Measurements from ENCODE around the gene CTNNAL1. TPM values are rescaled to one million over a fixed set of nuclear protein-coding genes. Genes with fewer than 3 reads are reported as not detected.
"Not testable (repeated sequence)": the region's sequence is repeated elsewhere in the genome, so short reads cannot be mapped to it uniquely, and the experiment has no call there.

CTNNAL1 gene, protein sequence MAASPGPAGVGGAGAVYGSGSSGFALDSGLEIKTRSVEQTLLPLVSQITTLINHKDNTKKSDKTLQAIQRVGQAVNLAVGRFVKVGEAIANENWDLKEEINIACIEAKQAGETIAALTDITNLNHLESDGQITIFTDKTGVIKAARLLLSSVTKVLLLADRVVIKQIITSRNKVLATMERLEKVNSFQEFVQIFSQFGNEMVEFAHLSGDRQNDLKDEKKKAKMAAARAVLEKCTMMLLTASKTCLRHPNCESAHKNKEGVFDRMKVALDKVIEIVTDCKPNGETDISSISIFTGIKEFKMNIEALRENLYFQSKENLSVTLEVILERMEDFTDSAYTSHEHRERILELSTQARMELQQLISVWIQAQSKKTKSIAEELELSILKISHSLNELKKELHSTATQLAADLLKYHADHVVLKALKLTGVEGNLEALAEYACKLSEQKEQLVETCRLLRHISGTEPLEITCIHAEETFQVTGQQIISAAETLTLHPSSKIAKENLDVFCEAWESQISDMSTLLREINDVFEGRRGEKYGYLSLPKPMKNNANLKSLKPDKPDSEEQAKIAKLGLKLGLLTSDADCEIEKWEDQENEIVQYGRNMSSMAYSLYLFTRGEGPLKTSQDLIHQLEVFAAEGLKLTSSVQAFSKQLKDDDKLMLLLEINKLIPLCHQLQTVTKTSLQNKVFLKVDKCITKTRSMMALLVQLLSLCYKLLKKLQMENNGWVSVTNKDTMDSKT
- 25.7 and 26.2 TPM in 2 replicates for polyA plus RNA-seq (2013)

GRCh38 chr9:109012876-109013678 is at the start of gene CTNNAL1:
TSS of gene CTNNAL1 (minus strand) at chr9:109013499. CDS start at chr9:109013442, 57 bp downstream.
- WGBS (ENCODE audit: extremely low coverage, insufficient coverage, insufficient read length) = no CpG with 5 or more reads among the region's 99 CpGs
- H3K9me3 ChIP-seq (ENCODE audit: insufficient read depth, low read depth, low read length) = no peaks in the 10 kb centered on the region

GRCh38 chr9:109062543-109062942 is 49.2 kb upstream of the CTNNAL1 start:
- no peaks in the 10 kb centered on the region for H3K9me3 ChIP-seq (ENCODE audit: insufficient read depth, low read depth, low read length)
- H3K36me3 ChIP-seq (ENCODE audit: control insufficient read depth in 1 of 2, insufficient read depth in 2 of 2, low read length in 2 of 2) = peaks cover 13 to 24% of the 10 kb centered on the region in 2 experiments
- no peak overlapping the region for H3K18ac ChIP-seq (ENCODE audit: low read length)
- H3K4me2 ChIP-seq (ENCODE audit: low read length) = no peak overlapping the region
- H3K27me3 ChIP-seq (ENCODE audit: insufficient read depth, low read length) = no peaks in the 10 kb centered on the region
- DNase-seq = no peak
- no peak overlapping the region for H4K12ac ChIP-seq (ENCODE audit: low read depth, low read length)
- peak overlapping the region; percentile 33 for H4K8ac ChIP-seq (ENCODE audit: low read depth, low read length)
- H3K79me2 ChIP-seq (ENCODE audit: control insufficient read depth, insufficient read depth, low read length, poor library complexity) = no peaks in the 10 kb centered on the region
- H2AK5ac ChIP-seq (ENCODE audit: low read length) = no peak overlapping the region
- no peak overlapping the region for H2BK120ac ChIP-seq (ENCODE audit: insufficient read depth, low read length, poor library complexity)
- no peak overlapping the region for H3K14ac ChIP-seq (ENCODE audit: low read length)
- H3K4me1 ChIP-seq (ENCODE audit: control insufficient read depth in 1 of 2, insufficient read depth in 2 of 2, low read length in 2 of 2) = peaks cover 3 to 6% of the 10 kb centered on the region in 2 experiments
- H3K4me3 ChIP-seq (ENCODE audit: low read depth, low read length) = no peak overlapping the region
- no peak overlapping the region for H2BK5ac ChIP-seq (ENCODE audit: low read depth, low read length, poor library complexity)
- no peak overlapping the region for H3K9ac ChIP-seq (ENCODE audit: low read length)
- no CpG with 5 or more reads among the region's 6 CpGs for WGBS (ENCODE audit: extremely low coverage, insufficient coverage, insufficient read length)
- H3K23ac ChIP-seq (ENCODE audit: low read length) = no peak overlapping the region
- H3K27ac ChIP-seq (ENCODE audit: low read depth, low read length) = no peak overlapping the region
- H2BK12ac ChIP-seq (ENCODE audit: low read length) = no peak overlapping the region
- no peak overlapping the region for H2AFZ ChIP-seq (ENCODE audit: insufficient read depth, low read length, poor library complexity)
- H3K4ac ChIP-seq (ENCODE audit: low read depth, low read length) = no peak overlapping the region
- no peaks in the 10 kb centered on the region for H3K79me1 ChIP-seq (ENCODE audit: low read length)
- no peak overlapping the region for H4K91ac ChIP-seq (ENCODE audit: low read depth, low read length)

More at GRCh38 chr9:109012876-109013678, at the start of gene CTNNAL1:
- no peak within 1 kb of the TSS for H2AK5ac ChIP-seq (ENCODE audit: low read length)
- H2AFZ ChIP-seq (ENCODE audit: insufficient read depth, low read length, poor library complexity) = peak within 1 kb of the TSS; percentile 66
- peak within 1 kb of the TSS; percentile 84 for H3K9ac ChIP-seq (ENCODE audit: low read length)
- no peak within 1 kb of the TSS for H4K12ac ChIP-seq (ENCODE audit: low read depth, low read length)
- peaks cover 5% of the 10 kb centered on the region for H3K79me1 ChIP-seq (ENCODE audit: low read length)
- peak within 1 kb of the TSS; percentile 19 for H3K18ac ChIP-seq (ENCODE audit: low read length)
- no peak within 1 kb of the TSS for H2BK12ac ChIP-seq (ENCODE audit: low read length)
- H3K4me3 ChIP-seq (ENCODE audit: low read depth, low read length) = peak within 1 kb of the TSS; percentile 76
- peaks cover 10 to 13% of the 10 kb centered on the region in 2 experiments for H3K4me1 ChIP-seq (ENCODE audit: control insufficient read depth in 1 of 2, insufficient read depth in 2 of 2, low read length in 2 of 2)
- no peaks in the 10 kb centered on the region for H3K36me3 ChIP-seq (ENCODE audit: control insufficient read depth in 1 of 2, insufficient read depth in 2 of 2, low read length in 2 of 2)
- H3K23ac ChIP-seq (ENCODE audit: low read length) = no peak within 1 kb of the TSS
- no peak within 1 kb of the TSS for H2BK120ac ChIP-seq (ENCODE audit: insufficient read depth, low read length, poor library complexity)
- no peaks in the 10 kb centered on the region for H3K27me3 ChIP-seq (ENCODE audit: insufficient read depth, low read length)
- H3K79me2 ChIP-seq (ENCODE audit: control insufficient read depth, insufficient read depth, low read length, poor library complexity) = no peaks in the 10 kb centered on the region
- H3K4me2 ChIP-seq (ENCODE audit: low read length) = peak within 1 kb of the TSS; percentile 66
- H3K4ac ChIP-seq (ENCODE audit: low read depth, low read length) = peak within 1 kb of the TSS; percentile 37
- peak within 1 kb of the TSS; percentile 53 for H4K91ac ChIP-seq (ENCODE audit: low read depth, low read length)
- peak within 1 kb of the TSS; percentile 32 for H4K8ac ChIP-seq (ENCODE audit: low read depth, low read length)
- H3K27ac ChIP-seq (ENCODE audit: low read depth, low read length) = peak within 1 kb of the TSS; percentile 80
- peak within 1 kb of the TSS; percentile 35 for H3K14ac ChIP-seq (ENCODE audit: low read length)
- DNase-seq = peak; percentile 80 to 86
- peak within 1 kb of the TSS; percentile 87 for H2BK5ac ChIP-seq (ENCODE audit: low read depth, low read length, poor library complexity)

DNA sequence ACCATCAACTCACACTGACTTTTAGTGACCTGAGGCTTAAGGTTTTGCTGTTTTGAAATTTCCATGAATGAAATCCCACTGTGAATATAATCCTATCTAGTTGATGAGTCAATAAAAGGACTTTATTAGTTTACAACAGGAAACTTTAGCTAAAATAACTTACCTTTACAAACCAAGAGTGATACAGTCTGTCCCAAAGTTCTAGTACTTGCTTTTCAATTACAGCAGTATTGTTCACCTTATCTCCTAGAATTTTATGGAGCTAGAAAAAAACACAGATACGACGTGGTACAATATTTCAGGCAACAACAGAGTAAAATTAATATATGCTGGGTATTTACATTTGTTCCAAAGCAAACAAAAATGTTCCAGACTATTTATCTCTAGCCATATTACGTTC is 46.9 kb upstream of the CTNNAL1 start:
- Histone ChIP-seq H2BK12ac (ENCODE audit: low read length) (no peak overlapping the region), H3K14ac (ENCODE audit: low read length) (no peak overlapping the region), H3K27me3 (ENCODE audit: insufficient read depth, low read length) (no peaks in the 10 kb centered on the region), H3K79me2 (ENCODE audit: control insufficient read depth, insufficient read depth, low read length, poor library complexity) (no peaks in the 10 kb centered on the region), H3K9me3 (ENCODE audit: insufficient read depth, low read depth, low read length) (no peaks in the 10 kb centered on the region), H4K91ac (ENCODE audit: low read depth, low read length) (no peak overlapping the region), H3K79me1 (ENCODE audit: low read length) (no peaks in the 10 kb centered on the region), H2BK5ac (ENCODE audit: low read depth, low read length, poor library complexity) (no peak overlapping the region), H3K27ac (ENCODE audit: low read depth, low read length) (no peak overlapping the region), H3K9ac (ENCODE audit: low read length) (no peak overlapping the region), H4K8ac (ENCODE audit: low read depth, low read length) (no peak overlapping the region), H4K12ac (ENCODE audit: low read depth, low read length) (no peak overlapping the region), H3K4ac (ENCODE audit: low read depth, low read length) (no peak overlapping the region), H2AFZ (ENCODE audit: insufficient read depth, low read length, poor library complexity) (no peak overlapping the region), H2AK5ac (ENCODE audit: low read length) (no peak overlapping the region), H2BK120ac (ENCODE audit: insufficient read depth, low read length, poor library complexity) (no peak overlapping the region), H3K4me1 (ENCODE audit: control insufficient read depth in 1 of 2, insufficient read depth in 2 of 2, low read length in 2 of 2) (peaks cover 0 to 3% of the 10 kb centered on the region in 2 experiments), H3K18ac (ENCODE audit: low read length) (no peak overlapping the region), H3K4me2 (ENCODE audit: low read length) (no peak overlapping the region), H3K23ac (ENCODE audit: low read length) (no peak overlapping the region), H3K36me3 (ENCODE audit: control insufficient read depth in 1 of 2, insufficient read depth in 2 of 2, low read length in 2 of 2) (peaks cover 19 to 27% of the 10 kb centered on the region in 2 experiments), H3K4me3 (ENCODE audit: low read depth, low read length) (no peak overlapping the region)
- WGBS (ENCODE audit: extremely low coverage, insufficient coverage, insufficient read length) = no CpG with 5 or more reads among the region's 3 CpGs
- DNase-seq = no peak

GRCh38 chr9:109053121-109053520 is 39.8 kb upstream of the CTNNAL1 start:
- H2AFZ ChIP-seq (ENCODE audit: insufficient read depth, low read length, poor library complexity) = not testable (repeated sequence)
- WGBS (ENCODE audit: extremely low coverage, insufficient coverage, insufficient read length) = no CpG with 5 or more reads among the region's 4 CpGs

More at GRCh38 chr9:109053121-109053520, 39.8 kb upstream of the CTNNAL1 start:
- H3K27me3 ChIP-seq (ENCODE audit: insufficient read depth, low read length); H3K79me2 ChIP-seq (ENCODE audit: control insufficient read depth, insufficient read depth, low read length, poor library complexity); H3K79me1 ChIP-seq (ENCODE audit: low read length); H3K4me2 ChIP-seq (ENCODE audit: low read length); H3K18ac ChIP-seq (ENCODE audit: low read length); H3K23ac ChIP-seq (ENCODE audit: low read length); H3K4ac ChIP-seq (ENCODE audit: low read depth, low read length); H3K9me3 ChIP-seq (ENCODE audit: insufficient read depth, low read depth, low read length); H3K4me3 ChIP-seq (ENCODE audit: low read depth, low read length); H3K4me1 ChIP-seq (ENCODE audit: control insufficient read depth in 1 of 2, insufficient read depth in 2 of 2, low read length in 2 of 2); H2BK120ac ChIP-seq (ENCODE audit: insufficient read depth, low read length, poor library complexity); H3K14ac ChIP-seq (ENCODE audit: low read length); H4K91ac ChIP-seq (ENCODE audit: low read depth, low read length); H4K12ac ChIP-seq (ENCODE audit: low read depth, low read length); H2AK5ac ChIP-seq (ENCODE audit: low read length); H2BK12ac ChIP-seq (ENCODE audit: low read length); H3K9ac ChIP-seq (ENCODE audit: low read length): not testable (repeated sequence)
- Histone ChIP-seq H4K8ac (ENCODE audit: low read depth, low read length) (peak overlapping the region; percentile 28), H2BK5ac (ENCODE audit: low read depth, low read length, poor library complexity) (peak overlapping the region; percentile 31), H3K36me3 (ENCODE audit: control insufficient read depth in 1 of 2, insufficient read depth in 2 of 2, low read length in 2 of 2) (peaks cover 27 to 40% of the 10 kb centered on the region in 2 experiments), H3K27ac (ENCODE audit: low read depth, low read length) (peak overlapping the region; percentile 34)
- peak; percentile 50 to 68 for DNase-seq
